HG02588 (cell line): ENCODE data around the gene KCNIP2.
A peak's percentile ranks its signal among the peaks of the same experiment; 100 is the strongest.

Source experiments
- ATAC-seq: cut with Tn5 transposase; IDR thresholded peaks from one replicate; pipeline ENCODE4 v1.9.1; 2021; ENCODE audit warnings: mild to moderate bottlenecking, moderate library complexity; ENCODE audit not compliant: unreplicated experiment

Gene KCNIP2

GRCh38 chr10:101785801-101786200 is 57.8 kb downstream of the KCNIP2 start:
- no peak for ATAC-seq

GRCh38 chr10:101784558-101784957 is 59.0 kb downstream of the KCNIP2 start:
- ATAC-seq = no peak

- ATAC-seq = no peak
These were observed 59.9 kb downstream of the KCNIP2 start for GRCh38 chr10:101783736-101784118.

GRCh38 chr10:101782811-101783735 is 60.5 kb downstream of the KCNIP2 start, which contains the start of gene NPM3:
TSS of gene NPM3 (minus strand) at chr10:101783446. CDS start at chr10:101783390, 56 bp downstream.
- peak; percentile 67 for ATAC-seq

- no peak for ATAC-seq
These were observed 61.4 kb downstream of the KCNIP2 start for GRCh38 chr10:101781984-101782810.

GRCh38 chr10:101781655-101781983 is 62.0 kb downstream of the KCNIP2 start:
- ATAC-seq = no peak

GRCh38 chr10:101780818-101781654 is 62.6 kb downstream of the KCNIP2 start:
- no peak for ATAC-seq

GRCh38 chr10:101780187-101780817 is 63.3 kb downstream of the KCNIP2 start:
- no peak for ATAC-seq

DNA sequence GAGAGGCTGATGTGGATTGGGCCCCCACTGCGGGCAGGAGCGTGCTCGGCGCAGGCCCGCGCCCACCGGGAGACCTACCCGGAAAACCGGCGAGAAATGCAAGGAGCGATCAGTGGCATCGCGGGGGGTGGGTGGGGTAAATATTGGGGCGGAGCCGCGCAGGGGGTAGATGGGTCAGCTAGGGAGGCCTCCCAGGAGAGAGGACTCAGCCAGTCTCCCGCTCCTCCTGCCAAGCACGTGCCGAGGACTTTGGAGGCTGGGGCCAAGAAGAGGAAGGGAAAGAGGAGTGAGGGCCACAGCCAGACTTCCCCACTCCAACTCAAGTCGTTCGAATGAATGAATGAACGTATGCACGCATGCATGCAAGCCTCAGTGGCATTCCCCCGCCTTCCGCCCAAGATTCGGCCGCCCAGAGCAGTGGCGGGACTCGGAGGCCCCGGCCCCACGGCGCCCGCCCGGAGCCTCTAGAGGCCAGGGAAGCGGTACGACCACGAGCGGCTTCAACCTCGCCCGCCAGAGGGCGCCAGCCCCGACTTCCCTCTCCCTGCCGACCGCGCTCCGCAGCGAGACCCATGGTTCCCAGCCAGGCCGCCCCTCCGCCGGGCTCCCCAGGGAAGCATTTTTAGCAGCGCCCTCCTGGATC is 63.9 kb downstream of the KCNIP2 start:
- ATAC-seq = no peak

DNA sequence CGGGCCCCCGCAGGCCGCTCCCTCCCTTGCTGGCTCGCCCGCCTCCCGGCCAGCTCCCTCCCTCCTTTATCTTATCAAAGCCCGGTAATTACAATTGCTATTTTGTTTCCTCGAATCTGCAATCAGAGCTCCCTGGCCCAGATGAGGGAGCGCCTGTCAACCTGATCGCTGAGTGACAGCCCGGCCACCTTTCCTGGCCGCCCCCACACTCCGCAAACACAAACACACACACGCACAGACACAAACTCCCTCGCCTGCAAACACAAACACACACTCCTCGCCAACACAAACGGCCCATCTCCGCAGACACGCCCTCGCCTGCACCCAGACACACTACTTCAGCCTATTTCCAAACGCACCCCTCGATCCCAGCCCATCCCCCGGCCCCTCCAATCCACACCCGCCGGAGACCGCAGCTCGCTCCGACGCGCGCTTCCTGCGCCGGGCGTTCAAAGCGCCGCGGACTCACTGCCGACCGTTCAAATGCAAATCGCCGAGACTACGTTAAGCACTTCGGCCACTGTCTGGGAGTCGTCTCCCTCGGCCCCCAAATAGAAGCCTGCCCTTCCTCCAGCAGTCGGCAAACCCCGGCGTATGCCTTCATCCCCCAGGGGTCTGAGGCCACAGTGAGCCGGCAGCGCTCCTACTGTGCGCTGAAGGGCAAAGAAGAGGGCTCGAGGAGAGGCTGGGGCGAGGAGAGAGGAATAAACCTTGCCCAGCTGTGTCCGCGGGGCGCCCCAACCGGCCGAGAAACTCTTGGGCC is 64.6 kb downstream of the KCNIP2 start:
- ATAC-seq = no peak

DNA sequence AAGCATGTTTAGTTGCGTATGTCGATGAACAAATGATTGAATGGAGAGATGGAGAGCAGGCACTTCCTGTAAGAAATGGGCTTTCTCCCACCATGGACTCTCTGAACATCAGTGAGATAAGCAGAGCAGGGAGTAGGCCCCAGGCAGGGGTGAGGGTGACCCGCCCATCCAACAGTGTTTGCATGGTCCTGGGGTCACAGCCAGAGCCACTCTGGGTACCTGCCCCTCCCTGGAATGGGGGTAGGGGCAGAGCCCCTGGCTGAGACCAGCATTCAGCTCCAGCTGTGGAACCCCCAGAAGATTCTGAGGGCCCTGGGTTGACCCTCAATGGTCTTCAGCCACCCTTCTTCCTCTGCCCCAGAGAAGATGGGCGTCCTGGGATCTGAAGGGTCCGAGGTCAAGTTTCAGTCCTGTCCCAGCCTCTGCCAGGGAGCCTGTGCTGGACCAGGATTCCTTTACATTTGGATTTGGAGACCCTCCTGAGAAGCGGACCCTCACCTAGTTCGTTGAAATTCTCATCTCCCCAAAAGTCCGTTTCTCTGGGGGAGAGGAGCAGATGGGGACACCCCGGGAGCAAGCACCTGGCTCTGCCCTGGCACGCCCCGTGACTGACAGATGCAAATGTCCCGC is 65.3 kb downstream of the KCNIP2 start:
- no peak for ATAC-seq

DNA sequence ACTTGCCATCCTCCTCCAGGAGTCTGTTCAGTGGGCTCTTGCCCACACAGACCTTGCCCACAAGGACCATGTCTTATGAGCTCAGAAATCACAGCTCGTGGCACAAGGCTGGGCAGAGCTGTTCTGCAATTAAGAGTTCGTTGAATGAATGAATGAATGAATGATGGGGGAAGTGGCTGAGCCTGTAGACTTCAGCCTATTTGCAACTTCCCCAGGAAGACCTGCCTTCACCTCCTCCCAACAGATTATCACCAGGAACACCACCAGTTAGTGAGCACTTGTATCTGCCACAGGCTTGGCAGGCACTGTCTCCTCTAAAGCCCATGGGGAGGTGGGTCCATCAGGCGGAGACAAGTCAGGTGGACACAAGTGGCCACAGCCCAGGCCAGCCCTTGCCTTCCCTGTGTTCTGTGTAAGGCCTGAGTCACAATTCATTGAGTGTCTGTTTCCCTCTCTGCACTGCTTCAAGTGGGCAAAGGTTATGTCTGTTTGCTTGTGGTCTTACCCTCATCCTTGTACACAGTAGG is 65.9 kb downstream of the KCNIP2 start:
- no peak for ATAC-seq

GRCh38 chr10:101776161-101776817 is 67.3 kb downstream of the KCNIP2 start:
- ATAC-seq = no peak
